Upper lobe of left lung (tissue), 6 donors: ENCODE data around the gene FGR. TPM values are rescaled to one million over a fixed set of nuclear protein-coding genes. Genes with fewer than 3 reads are reported as not detected.

Source experiments
- ATAC-seq, 2 donors: fragments of 200-7000 bp; cut with Tn5 transposase; one replicate each; pipeline ENCODE4 v1.9.1; 2022; ENCODE audit warnings: mild to moderate bottlenecking in 2 of 2, moderate library complexity in 2 of 2; ENCODE audit not compliant: low FRiP score in 2 of 2
- DNase-seq, 2 donors: peaks; one replicate each; pipeline ENCODE4 v3.0.0-alpha.2; 2019 to 2020
- H3K27ac ChIP-seq, 4 donors: fragments of 200-600 bp; sonication (generic); one replicate each; pipeline ENCODE4 v1.5.1; 2016 to 2019
- H3K27me3 ChIP-seq, 4 donors: fragments of 200-600 bp; sonication (generic); one replicate each; pipeline ENCODE4 v1.5.1; 2017 to 2019
- H3K36me3 ChIP-seq, 4 donors: fragments of 200-600 bp; sonication (generic); one replicate each; pipeline ENCODE4 v1.5.1; 2016 to 2019
- H3K4me1 ChIP-seq, 4 donors: fragments of 200-600 bp; sonication (generic); one replicate each; pipeline ENCODE4 v1.5.1; 2018 to 2019
- H3K4me3 ChIP-seq, 4 donors: fragments of 200-600 bp; sonication (generic); one replicate each; pipeline ENCODE4 v1.5.1; 2017 to 2019; ENCODE audit warnings: mild to moderate bottlenecking in 2 of 4, moderate library complexity in 1 of 4
- H3K9me3 ChIP-seq, 4 donors: fragments of 200-600 bp; sonication (generic); one replicate each; pipeline ENCODE4 v1.5.1; 2018 to 2019
- CTCF ChIP-seq, 6 experiments: fragments of 450-650 bp in 4 of 6; fragments of 200-600 bp in 2 of 6; sonication (generic) in 2 of 6; IDR thresholded peaks; one replicate each; pipeline ENCODE4 v1.5.1; 2016 to 2019; ENCODE audit warnings: antibody characterized with exemption in 6 of 6
- EP300 ChIP-seq, 4 donors: sonication (generic); formaldehyde crosslinking; IDR thresholded peaks; one replicate each; pipeline ENCODE4 v1.5.1; 2017; ENCODE audit warnings: antibody characterized with exemption in 4 of 4, control low read depth in 2 of 4
- POLR2A ChIP-seq, 4 donors: fragments of 450-650 bp; IDR thresholded peaks; one replicate each; pipeline ENCODE4 v1.5.1; 2016 to 2017; ENCODE audit warnings: antibody characterized with exemption in 4 of 4, mild to moderate bottlenecking in 2 of 4
- POLR2AphosphoS5 ChIP-seq, 2 donors: sonication (generic); formaldehyde crosslinking; IDR thresholded peaks; one replicate each; pipeline ENCODE4 v1.5.1; 2017; ENCODE audit warnings: antibody characterized with exemption in 2 of 2
- WGBS, 2 donors: methylation state at CpG; one replicate each; pipeline ENCODE4 v1.1.5; 2017 to 2018; 5-methylcytosine and 5-hydroxymethylcytosine counted together
- total RNA-seq, 6 donors: library from RNA; depleted of rRNA in 4 of 6; stranded (reverse); fragments of >200 nt in 4 of 6; gene quantifications; one replicate each; pipeline versions ENCODE4 v1.1.0 to v1.2.1, GENCODE V29; 2016 to 2021
- donor health status: DM: no; HTN: no; CAD: no; lungs with moderate emphysema.
- donor health status: DM: no; HTN: yes; CAD: no; lungs with severe emphysema.

Gene FGR
- total RNA-seq, 6 donors from 2014 or later: 59.8 to 234 (median 150) TPM

- H3K27ac ChIP-seq: peak overlapping the region; percentile 92 to 98 (median 95)
- H3K36me3 ChIP-seq: no peaks in the 10 kb centered on the region
- H3K4me1 ChIP-seq: peaks cover 37 to 63% (median 53%) of the 10 kb centered on the region in 4 donors
- H3K4me3 ChIP-seq: peak overlapping the region in 3 of 4 donors; percentile 40 to 54 (median 54)
- WGBS, 2 donors: 82 to 83% methylated on average over 9 to 11 of the region's 11 CpGs
- ATAC-seq (no peak), DNase-seq (no peak)
- H3K27me3 ChIP-seq: no peaks in the 10 kb centered on the region
- TF ChIP-seq EP300 (IDR thresholded peaks at IDR 0.05) (no peak), POLR2AphosphoS5 (IDR thresholded peaks at IDR 0.05) (no peak), POLR2A (IDR thresholded peaks at IDR 0.05) (no peak), CTCF (IDR thresholded peaks at IDR 0.05) (no peak)
- H3K9me3 ChIP-seq: no peaks in the 10 kb centered on the region
Measured at GRCh38 chr1:27635396-27636142, 584 bp upstream of the FGR start.

- Histone ChIP-seq H3K4me3 (peak overlapping the region; percentile 40 to 60 (median 54)), H3K27ac (peak overlapping the region; percentile 92 to 98 (median 95)), H3K9me3 (no peaks in the 10 kb centered on the region), H3K4me1 (peaks cover 49 to 75% (median 65%) of the 10 kb centered on the region in 4 donors), H3K27me3 (no peaks in the 10 kb centered on the region), H3K36me3 (no peaks in the 10 kb centered on the region)
- peak in 3 of 4 donors; percentile 53 to 77 (median 75) for TF ChIP-seq POLR2A (IDR thresholded peaks at IDR 0.05)
- TF ChIP-seq CTCF (IDR thresholded peaks at IDR 0.05): peak in 5 of 6 experiments; percentile 18 to 74 (median 26)
- TF ChIP-seq POLR2AphosphoS5 (IDR thresholded peaks at IDR 0.05): peak; percentile 83 to 87
- peak; percentile 33 to 94 (median 70) for TF ChIP-seq EP300 (IDR thresholded peaks at IDR 0.05)
- peak; percentile 70 to 93 for DNase-seq
- 7 to 19% methylated on average over 20 to 35 of the region's 63 CpGs for WGBS, 2 donors
- peak in 1 of 2 donors; percentile 72 for ATAC-seq
Measured at GRCh38 chr1:27634177-27634984, 604 bp downstream of the FGR start.

GRCh38 chr1:27633640-27634176 is 1.3 kb downstream of the FGR start:
- TF ChIP-seq EP300 (IDR thresholded peaks at IDR 0.05) (no peak), CTCF (IDR thresholded peaks at IDR 0.05) (no peak), POLR2AphosphoS5 (IDR thresholded peaks at IDR 0.05) (no peak), POLR2A (IDR thresholded peaks at IDR 0.05) (no peak)
- Histone ChIP-seq H3K9me3 (no peaks in the 10 kb centered on the region), H3K36me3 (no peaks in the 10 kb centered on the region), H3K4me3 (peak overlapping the region; percentile 40 to 60 (median 54)), H3K27ac (peak overlapping the region; percentile 92 to 98 (median 95)), H3K27me3 (no peaks in the 10 kb centered on the region), H3K4me1 (peaks cover 56 to 81% (median 72%) of the 10 kb centered on the region in 4 donors)
- DNase-seq (no peak), ATAC-seq (no peak)
- WGBS, 2 donors: 39 to 54% methylated on average over 7 to 9 of the region's 17 CpGs

- ATAC-seq (no peak), DNase-seq (no peak)
- no peaks in the 10 kb centered on the region for H3K36me3 ChIP-seq
- H3K9me3 ChIP-seq: no peaks in the 10 kb centered on the region
- H3K4me1 ChIP-seq: peaks cover 60 to 85% (median 75%) of the 10 kb centered on the region in 4 donors
- TF ChIP-seq EP300 (IDR thresholded peaks at IDR 0.05): no peak
- TF ChIP-seq POLR2AphosphoS5 (IDR thresholded peaks at IDR 0.05): no peak
- no peak for TF ChIP-seq CTCF (IDR thresholded peaks at IDR 0.05)
- no peak for TF ChIP-seq POLR2A (IDR thresholded peaks at IDR 0.05)
- peak overlapping the region; percentile 4 to 54 (median 47) for H3K4me3 ChIP-seq
- H3K27ac ChIP-seq: peak overlapping the region; percentile 92 to 98 (median 95)
- H3K27me3 ChIP-seq: no peaks in the 10 kb centered on the region
- 64 to 83% methylated on average over 2 to 5 of the region's 5 CpGs for WGBS, 2 donors
Measured at GRCh38 chr1:27633298-27633610, 1.7 kb downstream of the FGR start.
